Neutrophil (primary cell): Measurements from ENCODE around the gene SIGLECL1.

Experiments
- H3K27ac ChIP-seq: fragments of 200-600 bp; sonication (generic); 2 replicates; pipeline ENCODE4 v1.5.1; 2016; ENCODE audit warnings: mild to moderate bottlenecking, moderate library complexity
- H3K27me3 ChIP-seq: fragments of 200-600 bp; sonication (generic); 2 replicates; pipeline ENCODE4 v1.6.0; 2016; ENCODE audit warnings: mild to moderate bottlenecking
- H3K36me3 ChIP-seq: fragments of 200-600 bp; sonication (generic); 2 replicates; pipeline ENCODE4 v1.5.1; 2017
- H3K4me1 ChIP-seq, 2 experiments: fragments of 200-600 bp in 1 of 2; sonication (generic) in 1 of 2; 1 replicate in 1 of 2; 2 replicates in 1 of 2; pipeline versions ENCODE4 v1.5.1 to v1.6.1; 2013 to 2016; ENCODE audit warnings: low read depth in 1 of 2, low read length in 1 of 2, mild to moderate bottlenecking in 1 of 2, moderate library complexity in 1 of 2; ENCODE audit not compliant: control insufficient read depth in 1 of 2, insufficient read depth in 1 of 2
- H3K4me3 ChIP-seq, 2 experiments: fragments of 200-600 bp in 1 of 2; sonication (generic) in 1 of 2; 1 replicate in 1 of 2; 2 replicates in 1 of 2; pipeline ENCODE4 v1.5.1; 2013 to 2016; ENCODE audit warnings: low read depth in 1 of 2, low read length in 1 of 2, mild to moderate bottlenecking in 1 of 2, moderate library complexity in 1 of 2
- H3K9me3 ChIP-seq: fragments of 200-600 bp; sonication (generic); 2 replicates; pipeline ENCODE4 v1.5.1; 2016
- TF ChIP-seq, protein P1 (sequence below): fragments of 200-600 bp; sonication (generic); IDR thresholded peaks from 2 replicates; pipeline ENCODE4 v1.5.1; 2016; ENCODE audit warnings: antibody characterized with exemption

SIGLECL1 gene

DNA sequence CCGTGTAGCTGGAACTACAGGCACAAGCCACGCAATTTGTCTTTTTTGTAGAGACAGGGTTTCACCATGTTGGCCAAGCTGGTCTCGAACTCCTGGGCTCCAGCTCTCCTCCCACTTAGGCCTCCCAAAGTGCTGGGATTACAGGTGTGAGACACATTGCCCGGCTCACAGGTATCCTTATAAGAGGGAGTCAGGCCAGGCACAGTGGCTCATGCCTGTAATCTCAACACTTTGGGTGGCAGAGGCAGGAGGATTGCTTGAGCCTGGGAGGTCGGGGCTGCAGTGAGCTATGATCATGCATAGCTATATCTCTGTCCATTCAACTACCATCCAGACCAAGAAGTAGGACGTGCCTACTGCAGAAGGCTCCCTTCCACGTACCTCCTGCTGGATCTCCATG lies 50.4 kb downstream of the SIGLECL1 start:
- H3K4me3 ChIP-seq, result no peak overlapping the region
- TF ChIP-seq, protein P1, sequence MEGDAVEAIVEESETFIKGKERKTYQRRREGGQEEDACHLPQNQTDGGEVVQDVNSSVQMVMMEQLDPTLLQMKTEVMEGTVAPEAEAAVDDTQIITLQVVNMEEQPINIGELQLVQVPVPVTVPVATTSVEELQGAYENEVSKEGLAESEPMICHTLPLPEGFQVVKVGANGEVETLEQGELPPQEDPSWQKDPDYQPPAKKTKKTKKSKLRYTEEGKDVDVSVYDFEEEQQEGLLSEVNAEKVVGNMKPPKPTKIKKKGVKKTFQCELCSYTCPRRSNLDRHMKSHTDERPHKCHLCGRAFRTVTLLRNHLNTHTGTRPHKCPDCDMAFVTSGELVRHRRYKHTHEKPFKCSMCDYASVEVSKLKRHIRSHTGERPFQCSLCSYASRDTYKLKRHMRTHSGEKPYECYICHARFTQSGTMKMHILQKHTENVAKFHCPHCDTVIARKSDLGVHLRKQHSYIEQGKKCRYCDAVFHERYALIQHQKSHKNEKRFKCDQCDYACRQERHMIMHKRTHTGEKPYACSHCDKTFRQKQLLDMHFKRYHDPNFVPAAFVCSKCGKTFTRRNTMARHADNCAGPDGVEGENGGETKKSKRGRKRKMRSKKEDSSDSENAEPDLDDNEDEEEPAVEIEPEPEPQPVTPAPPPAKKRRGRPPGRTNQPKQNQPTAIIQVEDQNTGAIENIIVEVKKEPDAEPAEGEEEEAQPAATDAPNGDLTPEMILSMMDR, result no peak

DNA sequence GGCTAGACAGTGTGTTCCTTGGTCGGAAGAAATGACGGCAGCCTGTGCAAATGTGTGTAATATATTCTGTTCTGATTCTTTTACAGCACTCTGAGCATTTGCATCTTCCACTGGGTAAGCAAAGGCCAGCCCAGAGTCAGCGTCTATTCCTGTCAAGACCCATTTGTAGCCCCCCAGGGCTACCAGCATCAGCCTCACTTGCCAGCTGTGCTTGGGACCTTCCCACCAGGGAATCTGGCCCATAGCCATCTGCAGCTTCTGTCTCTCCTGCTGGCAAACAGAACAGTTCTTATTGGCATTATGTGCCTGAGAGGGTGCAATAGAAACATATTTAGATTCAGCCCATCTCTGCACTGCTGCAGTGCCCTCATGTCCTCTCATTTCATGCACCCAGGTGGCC lies 54.6 kb downstream of the SIGLECL1 start:
- no peak overlapping the region for H3K27ac ChIP-seq
- no peak overlapping the region for H3K4me3 ChIP-seq
- TF ChIP-seq, protein P1, result no peak
- no peaks in the 10 kb centered on the region for H3K36me3 ChIP-seq
- H3K27me3 ChIP-seq, result peaks cover 49% of the 10 kb centered on the region
- no peaks in the 10 kb centered on the region for H3K4me1 ChIP-seq
- peaks cover 4% of the 10 kb centered on the region for H3K9me3 ChIP-seq

More for the DNA sequence above, 50.4 kb downstream of the SIGLECL1 start:
- Histone ChIP-seq H3K27ac (no peak overlapping the region), H3K4me1 (no peaks in the 10 kb centered on the region), H3K27me3 (peaks cover 26% of the 10 kb centered on the region), H3K9me3 (no peaks in the 10 kb centered on the region), H3K36me3 (no peaks in the 10 kb centered on the region)

DNA sequence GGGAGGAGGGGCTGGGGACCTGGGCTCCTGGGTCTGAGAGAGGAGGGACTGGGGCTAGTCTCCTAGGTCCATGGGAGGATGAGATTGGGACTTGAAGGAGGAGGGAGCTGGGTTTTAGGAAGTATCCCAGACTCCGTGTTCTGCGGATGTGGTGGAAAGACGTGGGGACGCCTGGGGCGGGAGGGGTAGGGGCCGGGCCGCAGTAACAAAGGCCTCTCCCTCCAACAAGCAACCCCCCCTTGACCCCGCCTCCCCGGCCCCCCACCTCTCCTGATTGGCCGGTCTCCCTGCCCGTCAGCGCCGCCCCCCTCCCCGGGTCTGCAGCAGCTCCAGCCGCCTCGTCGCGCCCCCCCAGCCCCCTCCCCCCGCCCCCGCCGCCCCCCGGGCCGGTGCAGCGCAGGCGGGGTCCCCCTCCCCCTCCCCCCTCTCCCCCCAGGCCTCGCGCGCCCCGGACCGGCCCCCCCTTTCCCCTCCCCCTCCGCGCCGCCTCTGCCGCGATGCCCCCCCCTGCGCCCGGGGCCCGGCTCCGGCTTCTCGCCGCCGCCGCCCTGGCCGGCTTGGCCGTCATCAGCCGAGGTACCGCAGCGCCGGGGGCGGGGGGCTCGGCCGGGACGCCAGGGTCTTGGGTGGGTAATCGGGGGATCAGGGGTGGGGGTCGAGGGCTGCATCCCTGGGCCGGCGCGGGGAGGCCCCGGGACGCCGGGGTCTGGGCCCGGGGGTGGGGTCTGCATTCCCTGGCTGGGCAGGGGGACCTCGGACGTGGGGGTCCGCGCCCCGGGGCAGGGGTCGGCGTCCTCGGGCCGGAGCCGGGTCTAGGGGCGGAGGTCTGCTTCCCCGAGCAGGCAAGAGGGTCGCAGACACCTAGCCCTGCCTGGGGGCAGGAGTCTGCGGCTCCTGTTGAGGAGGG lies 60.7 kb downstream of the SIGLECL1 start, which contains the start of gene IGLON5:
Gene IGLON5, plus strand, starts transcription at position 294 of the 907 bp plus-strand sequence. Its CDS starts 204 bp downstream, at position 498.
- Histone ChIP-seq H3K36me3 (no peaks in the 10 kb centered on the region), H3K27me3 (peaks cover 66% of the 10 kb centered on the region), H3K27ac (no peak within 1 kb of the TSS), H3K9me3 (peaks cover 4% of the 10 kb centered on the region), H3K4me3 (no peak within 1 kb of the TSS), H3K4me1 (no peaks in the 10 kb centered on the region)
- TF ChIP-seq, protein P1, result no peak

DNA sequence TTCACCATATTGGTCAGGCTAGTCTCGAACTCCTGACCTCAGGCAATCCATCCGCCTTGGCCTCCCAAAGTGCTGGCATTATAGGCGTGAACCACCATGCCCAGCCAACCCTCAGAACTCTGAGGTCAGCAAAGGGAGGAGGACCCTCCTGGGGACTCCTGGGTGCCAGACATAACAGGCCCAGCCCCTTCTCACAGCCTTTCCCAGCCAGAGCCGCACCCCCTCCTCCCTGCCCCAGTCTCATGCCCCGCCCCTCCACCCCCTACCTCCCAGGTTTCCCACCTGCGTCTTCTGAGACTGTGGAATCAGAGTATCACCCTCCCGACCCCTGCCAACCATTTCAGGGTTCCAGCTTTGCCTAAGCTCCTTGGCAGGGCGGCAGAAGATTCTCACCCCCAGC lies 65.8 kb downstream of the SIGLECL1 start:
- Histone ChIP-seq H3K36me3 (no peaks in the 10 kb centered on the region), H3K4me3 (no peak overlapping the region), H3K27me3 (peaks cover 40% of the 10 kb centered on the region), H3K9me3 (no peaks in the 10 kb centered on the region), H3K27ac (no peak overlapping the region), H3K4me1 (no peaks in the 10 kb centered on the region)
- TF ChIP-seq, protein P1, result no peak

DNA sequence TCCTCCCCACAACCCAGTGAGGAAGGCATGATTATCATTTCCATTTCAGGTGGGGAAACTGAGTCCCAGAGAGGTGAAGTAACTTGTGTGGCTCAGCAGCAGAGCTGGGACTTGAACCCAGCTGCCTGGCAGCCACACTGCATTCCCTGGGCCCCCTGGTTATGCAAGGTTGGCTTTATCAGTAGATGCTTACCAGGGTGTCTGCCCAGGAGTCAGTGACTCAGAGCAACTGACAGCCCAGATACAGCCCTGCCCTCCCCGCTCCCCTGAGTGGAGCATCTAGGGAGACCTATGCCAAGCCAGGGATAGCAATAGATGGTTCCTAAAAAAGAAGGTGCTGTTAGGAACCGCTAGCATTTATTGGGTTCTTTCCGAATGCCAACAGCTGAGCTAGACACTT lies 66.5 kb downstream of the SIGLECL1 start:
- no peak overlapping the region for H3K4me3 ChIP-seq

More for the DNA sequence above, 66.5 kb downstream of the SIGLECL1 start:
- Histone ChIP-seq H3K27me3 (peaks cover 39% of the 10 kb centered on the region), H3K27ac (no peak overlapping the region), H3K9me3 (no peaks in the 10 kb centered on the region), H3K4me1 (no peaks in the 10 kb centered on the region), H3K36me3 (no peaks in the 10 kb centered on the region)
- TF ChIP-seq, protein P1, result no peak
